RPMI8226 (cell line): ENCODE measurements around the gene BEAN1.

ENCODE experiments used
- DNase-seq: peaks from one replicate; pipeline ENCODE4 v3.0.0-alpha.2; 2015

The BEAN1 gene

DNA sequence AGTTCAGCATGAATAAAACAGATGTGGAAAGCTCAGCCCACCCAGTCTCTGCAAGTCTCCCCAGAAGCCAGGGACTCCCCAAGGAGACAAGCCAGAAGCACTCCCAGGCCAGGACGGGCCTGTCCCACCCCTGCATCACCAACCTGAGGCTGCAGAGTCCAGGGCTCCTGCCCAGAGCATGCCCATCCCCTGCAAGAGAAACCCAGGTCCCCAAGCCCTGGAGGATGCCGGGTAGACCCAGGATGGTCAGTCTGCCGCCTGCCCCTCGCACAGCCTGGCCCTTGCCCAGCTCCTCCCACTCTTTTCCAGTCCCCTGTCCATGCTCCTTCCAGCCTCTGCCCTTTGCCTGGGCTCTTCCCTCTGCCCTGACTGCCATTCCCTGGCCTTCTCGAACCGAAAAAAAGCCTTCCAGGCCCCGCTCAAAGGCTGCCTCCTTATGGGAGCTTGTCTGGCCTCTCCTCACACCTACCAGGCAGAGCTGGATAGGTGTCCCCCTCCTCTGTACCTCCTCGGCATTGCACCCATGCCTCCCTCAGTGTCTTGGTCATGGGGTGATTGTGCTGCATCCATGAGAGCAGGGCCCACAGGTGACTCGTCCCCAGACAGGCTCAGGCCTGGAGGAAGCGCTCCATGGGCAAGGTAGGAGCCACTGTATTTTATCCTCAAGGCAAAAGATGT is 44.8 kb downstream of the BEAN1 start:
- DNase-seq: no peak

DNA sequence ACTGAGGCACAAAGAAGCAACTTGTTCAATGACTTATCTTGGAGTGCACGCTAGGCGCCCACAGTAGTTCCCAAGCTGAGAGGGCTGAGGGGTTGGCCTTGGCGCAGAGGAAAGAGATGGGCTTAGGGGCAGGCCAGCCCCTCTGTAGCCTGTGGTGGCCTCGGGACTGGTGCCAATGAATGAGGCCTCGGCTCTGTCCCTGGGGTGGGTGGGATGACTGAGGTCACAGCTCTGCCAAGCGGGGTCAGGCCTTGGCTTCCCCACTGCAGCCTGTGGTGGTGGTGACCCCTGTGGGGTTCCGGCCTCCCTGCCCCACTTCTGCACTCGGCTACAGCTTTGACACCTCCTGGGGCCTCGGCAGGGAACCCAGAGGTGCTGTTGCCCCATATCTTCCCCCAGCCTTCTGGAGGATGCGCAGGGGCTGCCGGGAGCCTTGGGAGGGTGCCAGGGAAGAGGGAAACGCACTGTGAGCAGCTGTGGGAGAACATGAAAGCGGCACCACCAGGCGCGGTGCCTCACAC is 46.0 kb downstream of the BEAN1 start:
- peak; percentile 54 for DNase-seq

DNA sequence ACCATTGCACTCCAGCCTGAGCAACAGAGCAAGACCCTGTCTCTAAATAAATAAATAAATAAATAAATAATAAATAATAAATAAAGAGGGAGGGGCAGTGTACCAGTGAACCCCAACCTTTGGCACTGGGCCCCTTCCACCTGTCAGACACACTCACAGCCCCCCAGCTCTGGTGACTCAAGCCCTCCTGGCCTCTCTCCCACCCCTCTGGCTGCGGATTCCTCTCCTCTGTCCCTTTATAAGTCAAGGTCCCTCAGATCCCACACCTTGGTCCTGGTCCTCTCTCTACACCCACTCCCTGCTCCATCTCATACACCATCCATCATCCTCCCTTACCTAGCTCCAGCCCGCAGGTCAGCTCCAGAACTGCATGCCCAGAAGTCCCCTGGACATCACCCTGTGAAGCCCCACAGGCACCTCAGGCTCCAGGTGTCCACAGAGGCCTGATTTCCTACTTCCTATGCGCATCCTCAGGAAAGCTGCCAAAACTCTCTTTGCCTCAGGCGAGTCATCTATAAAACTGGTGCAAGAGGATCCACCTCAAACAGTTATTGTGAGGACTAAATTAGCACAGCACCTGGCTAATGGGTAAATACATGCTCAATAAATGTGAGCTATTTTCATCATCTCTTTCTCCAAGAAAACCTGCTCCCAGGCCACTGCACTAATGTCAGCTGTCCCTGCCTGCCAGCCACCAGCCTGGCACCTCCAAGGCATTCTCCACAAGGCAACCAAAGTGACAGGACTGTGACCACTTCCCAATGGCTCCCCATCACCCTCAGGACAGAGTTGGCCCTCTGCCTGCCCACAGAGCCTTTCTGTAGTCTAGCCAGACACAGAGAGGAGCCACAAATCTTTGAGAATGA is 46.8 kb downstream of the BEAN1 start:
- peak; percentile 56 for DNase-seq

DNA sequence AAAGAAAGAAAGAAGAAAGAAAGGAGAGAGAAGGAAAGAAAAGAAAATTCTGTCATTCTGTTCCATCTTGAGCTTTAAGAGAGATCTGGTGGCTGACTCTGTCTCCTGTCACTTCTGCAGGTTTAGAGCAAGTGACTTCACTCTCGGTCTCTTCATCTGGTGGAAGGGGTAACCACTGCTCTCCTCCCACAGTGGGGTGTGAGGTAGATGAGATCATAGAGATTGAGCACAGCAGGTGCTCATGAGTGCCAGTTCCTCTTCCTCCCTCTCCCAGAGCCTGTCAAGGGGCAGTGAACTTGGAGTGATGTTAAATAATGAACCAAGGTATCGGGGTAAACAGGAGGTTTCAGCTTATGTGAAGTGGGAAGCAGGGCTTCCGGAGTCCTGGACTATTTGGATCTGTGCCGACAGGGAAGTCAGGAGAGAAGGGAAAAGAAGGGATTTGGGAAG is 47.7 kb downstream of the BEAN1 start:
- peak; percentile 90 for DNase-seq

DNA sequence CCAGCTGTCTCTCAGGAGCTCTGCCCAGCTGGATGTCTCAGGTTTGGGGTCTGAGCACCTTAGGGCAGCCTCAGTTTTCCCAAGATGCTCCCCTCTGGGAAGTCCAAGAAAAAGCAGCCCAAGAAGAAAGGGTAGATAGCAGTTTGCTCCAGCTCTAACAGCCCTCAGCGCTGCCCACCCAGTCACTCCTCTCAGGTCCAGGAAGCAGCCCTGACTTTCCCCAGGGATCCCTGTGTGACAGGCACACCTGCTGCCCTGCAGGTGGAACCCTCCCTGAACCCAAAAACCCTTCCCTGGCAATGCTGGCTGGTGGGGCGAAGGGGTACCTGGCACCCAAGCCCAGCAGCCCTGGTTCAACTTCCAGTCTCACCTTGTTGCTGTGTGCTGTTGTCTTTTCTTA is 48.1 kb downstream of the BEAN1 start:
- DNase-seq: no peak

DNA sequence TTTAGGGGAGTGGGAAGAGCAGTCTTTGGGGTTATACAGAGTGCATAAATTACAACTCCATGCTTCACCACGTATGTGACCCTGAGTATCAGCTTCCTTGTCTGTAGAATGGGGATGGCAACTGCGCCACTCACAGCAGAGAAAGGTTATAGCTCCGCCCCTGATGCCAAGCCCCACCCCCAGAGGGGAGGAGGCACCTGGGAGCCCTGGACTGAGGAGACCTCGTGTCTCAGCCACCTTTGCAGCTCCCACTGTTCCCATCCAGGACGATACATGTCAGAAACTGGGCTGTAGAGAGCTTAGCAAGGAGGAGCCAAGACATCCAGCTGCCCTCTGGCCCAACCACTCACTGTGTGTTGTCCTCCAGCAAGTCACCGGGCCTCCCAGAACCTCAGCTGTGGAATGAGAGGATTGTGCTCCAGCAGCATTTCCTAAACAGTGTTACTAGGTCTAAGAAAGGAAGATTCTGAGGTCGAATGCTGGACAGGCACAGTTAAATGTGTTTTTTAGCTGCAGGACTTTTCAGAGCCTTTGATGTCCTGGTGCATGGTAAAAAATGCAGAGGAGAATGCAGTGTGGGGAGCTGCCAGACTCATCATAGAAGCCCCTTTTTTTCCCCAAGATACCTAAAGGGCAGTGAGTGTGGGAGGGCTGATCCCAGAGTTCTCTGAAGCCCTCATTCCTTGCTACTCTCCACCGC is 49.4 kb downstream of the BEAN1 start:
- DNase-seq: peak; percentile 64

DNA sequence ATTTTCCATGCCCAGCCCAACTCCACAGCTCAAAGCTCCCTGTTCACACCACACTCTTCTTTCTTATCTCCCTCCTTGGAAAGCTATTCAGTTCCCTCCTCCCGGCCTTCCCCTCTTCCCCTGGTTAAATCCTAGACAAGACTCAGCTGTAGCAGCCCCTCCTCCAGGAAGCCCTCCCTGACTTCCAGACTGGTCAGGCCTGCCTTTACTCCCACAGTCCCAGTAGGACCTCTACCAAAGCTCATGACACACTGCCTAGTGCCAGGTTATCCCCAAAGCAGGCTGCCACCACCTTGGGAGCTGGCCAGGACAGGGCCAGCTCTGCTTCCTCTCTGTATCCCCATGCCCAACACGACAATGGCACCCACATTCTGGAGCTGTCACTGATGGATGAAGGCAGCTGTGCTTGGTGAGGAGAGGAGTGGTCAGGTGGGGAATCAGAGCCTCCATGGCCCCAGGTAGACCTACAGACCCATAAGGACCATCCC is 50.0 kb downstream of the BEAN1 start:
- DNase-seq: no peak

DNA sequence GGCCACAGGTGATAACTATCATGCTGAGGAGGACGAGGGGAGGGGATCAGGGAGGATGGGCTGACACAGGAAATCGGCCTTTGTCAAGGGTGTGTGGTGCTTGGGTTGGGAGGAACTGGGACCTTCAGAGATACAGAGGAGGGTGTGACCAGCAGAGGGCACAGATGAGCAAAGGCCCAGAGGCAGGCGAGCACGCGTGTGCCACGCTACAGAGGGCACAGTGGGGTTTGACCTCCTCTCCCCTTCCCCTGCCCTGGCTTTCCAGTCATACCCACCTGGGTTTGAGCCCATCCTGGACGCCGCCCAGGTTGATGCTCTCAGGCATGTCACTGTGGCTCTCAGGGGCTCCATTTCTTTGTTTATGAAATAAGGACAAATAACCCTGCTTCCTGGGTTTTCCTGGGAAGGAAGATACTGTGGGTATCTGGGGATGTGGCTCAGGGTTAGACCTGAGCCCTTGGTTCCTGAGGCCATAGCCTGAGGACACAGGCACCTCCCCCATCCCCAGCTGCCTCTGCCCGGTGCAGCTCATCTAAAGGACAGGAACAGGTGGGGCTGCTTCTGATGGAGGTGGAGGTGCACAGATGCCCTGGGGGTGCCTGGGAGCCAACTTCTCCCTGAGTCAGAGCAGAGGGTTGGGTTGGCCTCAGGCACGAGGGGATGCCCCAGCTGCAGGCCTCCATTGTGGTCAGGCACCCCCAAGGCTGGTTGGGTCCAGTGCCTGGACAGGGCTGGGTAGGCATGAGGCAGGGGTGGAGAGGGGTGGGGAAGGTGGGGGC is 51.8 kb downstream of the BEAN1 start:
- DNase-seq: peak; percentile 93

DNA sequence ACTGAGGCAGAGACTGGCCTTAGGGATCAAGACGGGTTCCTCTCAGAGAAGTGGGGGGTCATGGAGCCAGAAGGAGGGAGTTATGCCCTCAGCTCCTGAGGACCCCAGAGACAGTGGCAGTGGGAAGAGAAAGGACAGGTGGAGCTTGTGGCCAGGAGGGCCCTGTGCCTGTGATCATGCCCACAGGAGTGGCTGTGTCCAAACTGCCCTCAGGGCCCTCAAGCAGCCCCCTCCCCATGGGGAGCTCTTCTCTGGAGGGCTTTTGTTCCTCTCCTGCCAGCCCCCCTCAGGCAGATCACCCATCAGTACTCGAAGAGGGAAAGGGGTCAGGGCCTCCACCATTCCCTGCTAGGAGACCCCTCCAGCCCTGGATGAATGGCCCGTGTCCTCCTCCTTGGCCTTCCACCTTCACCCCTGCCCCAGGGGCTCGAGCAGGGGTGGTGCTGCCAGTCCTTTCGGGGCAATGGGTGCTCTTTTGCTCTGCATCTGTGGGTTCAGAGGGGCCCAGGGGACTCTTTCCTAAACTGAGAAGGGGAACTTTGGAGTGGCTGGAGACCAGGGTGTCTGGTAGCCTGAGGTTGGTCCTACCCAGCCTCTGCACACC is 52.7 kb downstream of the BEAN1 start:
- no peak for DNase-seq

DNA sequence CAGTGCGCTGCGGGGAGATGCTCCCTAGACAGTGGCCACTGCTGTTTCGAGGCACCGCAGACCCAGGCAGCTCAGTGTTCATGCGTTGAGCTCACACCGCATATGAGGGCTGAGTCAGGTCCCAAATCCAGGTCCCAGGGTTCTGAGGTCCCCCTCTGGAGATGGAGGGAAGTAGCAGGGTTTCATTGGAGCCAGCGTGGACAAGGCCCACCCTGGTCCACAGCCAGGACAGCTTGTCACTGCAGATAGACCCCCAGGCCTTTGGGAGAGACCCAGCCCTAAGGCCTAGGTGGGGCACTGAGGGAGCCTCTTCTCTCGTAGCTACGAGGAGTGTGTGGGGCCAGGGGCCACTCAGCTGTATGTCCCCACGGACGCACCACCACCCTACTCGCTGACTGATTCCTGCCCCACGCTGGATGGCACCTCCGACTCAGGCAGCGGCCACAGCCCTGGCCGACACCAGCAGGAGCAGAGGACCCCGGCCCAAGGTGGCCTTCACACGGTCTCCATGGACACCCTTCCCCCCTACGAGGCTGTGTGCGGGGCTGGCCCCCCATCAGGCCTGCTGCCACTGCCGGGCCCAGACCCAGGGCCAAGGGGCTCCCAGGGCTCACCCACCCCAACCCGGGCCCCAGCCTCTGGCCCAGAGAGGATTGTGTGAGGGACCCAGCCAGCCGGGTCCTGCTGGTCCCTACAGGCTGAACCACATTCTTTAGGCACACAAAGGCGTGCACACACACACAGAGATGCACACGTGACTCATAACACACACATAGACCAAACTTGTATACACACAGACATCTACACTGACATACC is 53.4 kb downstream of the BEAN1 start:
- no peak for DNase-seq

DNA sequence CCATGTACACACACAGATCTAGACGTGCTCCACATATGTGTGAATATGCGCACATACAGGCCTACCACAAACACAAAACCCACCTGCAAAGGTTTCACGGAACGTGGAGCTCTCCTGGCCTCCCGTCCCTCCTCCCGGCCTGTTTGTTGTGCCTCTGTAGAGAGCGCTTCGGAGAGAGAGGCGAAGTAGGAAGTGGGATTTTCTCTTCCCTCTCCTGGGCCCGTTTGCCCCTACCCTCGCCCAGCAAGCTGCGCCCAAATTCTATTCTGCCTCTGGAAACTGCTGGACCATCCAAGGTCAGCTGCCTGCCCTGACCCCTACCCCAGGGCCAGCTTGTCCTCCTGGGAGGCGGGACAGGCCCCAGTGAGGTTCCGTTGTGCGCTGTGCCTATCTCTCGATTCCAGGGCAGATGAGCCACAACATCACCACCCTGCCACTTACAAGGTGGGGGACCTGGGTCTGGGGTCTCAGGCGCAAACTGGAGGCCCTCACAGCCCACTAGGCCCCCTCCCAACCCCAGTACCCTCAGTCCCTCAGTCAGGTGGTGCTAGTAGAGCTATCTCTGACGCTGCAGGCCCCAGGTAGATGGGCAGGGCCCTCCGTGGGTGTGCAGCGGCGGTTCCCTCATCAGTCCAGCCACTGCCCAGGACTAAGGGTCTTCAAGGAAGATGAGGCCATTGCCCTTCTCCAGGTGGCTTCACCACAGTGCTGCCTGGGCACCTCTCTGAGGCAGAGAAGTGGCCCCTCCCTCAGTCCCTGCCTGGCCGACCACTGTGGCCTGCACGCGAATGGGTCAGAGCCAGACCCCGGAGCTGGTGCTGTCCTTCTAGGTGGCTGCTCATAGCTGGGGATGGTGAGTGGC is 54.2 kb downstream of the BEAN1 start:
- DNase-seq: no peak

DNA sequence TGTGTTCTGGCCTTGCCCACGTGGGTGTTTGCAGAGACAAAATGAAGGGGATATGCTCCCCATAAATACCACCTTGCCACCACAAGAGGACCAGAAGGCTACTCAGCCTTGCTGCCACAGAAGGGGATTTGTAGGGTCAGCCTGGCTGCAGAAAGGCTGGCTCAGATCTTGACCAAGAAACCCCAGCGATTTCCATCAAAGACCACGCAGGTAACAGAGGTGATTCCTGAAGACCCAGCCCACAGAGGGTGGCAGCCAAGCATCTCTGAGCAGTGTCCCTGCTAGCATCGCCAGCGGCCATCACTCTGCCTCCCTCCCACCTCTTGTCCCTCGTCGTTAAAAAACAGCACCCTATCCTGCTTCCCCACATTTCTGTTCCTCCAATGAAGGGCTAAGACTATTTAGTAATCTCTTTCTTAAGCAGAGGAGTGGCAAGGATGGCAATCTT is 54.9 kb downstream of the BEAN1 start:
- no peak for DNase-seq

DNA sequence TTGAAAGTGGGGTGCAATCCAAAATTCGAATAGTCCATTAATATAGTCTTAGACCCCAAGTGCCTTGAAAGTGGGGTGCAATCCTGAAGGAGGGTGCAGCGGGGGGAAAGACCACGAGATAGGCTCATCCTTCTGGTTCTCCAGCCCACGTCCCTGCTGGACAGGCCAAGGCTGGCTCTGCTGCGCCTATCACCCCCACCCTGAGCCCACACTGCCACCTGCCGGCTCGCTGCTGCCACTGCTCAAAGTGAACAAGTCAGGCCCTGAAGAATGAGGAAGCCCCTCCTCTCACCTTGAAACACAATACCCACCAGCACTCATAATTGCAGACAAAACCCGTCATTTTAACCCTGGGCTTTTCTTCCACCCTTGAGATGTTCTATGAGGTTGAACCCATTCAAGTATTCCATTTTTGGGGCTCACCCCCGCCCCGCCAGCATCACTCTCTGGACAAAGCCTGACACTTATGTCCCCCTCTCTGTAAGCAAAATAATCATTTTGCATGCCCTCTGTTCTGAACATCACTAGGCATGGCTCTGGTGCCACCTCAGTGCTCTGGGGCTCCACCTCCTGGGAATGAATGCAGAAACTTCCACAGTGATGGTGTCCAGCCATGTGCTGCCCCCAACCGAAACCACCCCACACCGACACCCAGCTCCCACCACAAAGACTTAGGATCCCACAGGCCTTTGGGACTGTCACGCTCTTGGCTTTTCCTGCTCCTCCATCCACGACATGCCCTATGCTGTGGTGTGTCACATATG is 56.8 kb downstream of the BEAN1 start:
- peak; percentile 84 for DNase-seq

DNA sequence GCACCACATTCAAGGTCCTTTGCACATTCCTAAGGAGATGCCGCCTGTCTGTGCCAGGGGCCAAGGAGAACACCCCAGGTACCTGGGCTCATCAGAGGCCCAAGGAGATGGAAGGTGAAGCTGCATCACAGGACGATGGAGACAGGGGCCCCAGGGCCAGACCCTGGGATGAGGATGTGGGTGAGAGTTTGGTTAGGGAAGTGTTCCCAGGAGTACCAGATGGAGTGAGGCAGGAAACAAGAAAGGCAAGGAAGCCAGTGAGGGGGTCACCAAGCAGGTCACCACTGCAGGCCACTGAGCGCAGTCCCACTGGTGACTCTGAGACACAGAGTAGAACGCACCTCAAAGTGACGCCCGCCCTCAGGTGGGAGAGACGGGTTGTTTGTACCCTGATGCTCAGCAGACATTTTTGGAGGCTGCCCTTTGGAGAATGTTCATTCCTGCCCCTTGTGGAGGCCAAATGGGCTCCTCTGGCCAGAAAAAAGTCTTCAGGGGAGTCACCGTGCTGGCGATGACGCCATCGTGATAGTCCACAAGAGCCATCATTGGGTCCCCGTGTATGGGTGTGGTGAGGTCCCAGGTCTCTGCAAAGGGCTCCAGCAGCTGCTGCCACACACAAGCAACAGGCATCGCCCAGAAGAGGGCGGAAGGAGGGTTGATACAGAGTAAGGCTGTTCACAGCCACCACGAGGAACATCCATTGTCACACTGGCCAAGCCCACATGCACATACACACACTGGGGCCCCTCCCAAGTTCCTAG is 57.5 kb downstream of the BEAN1 start:
- peak; percentile 49 for DNase-seq

DNA sequence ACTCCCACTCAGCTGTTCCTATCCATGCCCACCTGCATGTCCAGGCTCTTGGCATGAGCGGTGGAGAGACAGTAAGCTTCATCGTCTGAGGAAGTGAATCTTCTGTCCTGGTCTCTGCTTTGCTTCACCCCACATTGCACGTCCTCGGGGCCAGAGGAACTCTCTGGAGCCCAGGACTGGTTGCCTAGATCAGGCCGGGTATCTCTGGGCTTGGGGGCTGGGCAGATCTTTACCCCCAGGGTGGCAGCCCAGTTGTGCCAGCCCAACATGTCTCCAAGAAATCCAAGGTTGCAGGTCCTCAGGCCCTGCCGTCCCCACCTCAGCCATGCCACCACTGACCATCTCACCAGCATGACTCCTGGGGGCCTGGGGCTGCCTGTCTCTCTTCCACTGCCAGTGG is 58.3 kb downstream of the BEAN1 start:
- no peak for DNase-seq

DNA sequence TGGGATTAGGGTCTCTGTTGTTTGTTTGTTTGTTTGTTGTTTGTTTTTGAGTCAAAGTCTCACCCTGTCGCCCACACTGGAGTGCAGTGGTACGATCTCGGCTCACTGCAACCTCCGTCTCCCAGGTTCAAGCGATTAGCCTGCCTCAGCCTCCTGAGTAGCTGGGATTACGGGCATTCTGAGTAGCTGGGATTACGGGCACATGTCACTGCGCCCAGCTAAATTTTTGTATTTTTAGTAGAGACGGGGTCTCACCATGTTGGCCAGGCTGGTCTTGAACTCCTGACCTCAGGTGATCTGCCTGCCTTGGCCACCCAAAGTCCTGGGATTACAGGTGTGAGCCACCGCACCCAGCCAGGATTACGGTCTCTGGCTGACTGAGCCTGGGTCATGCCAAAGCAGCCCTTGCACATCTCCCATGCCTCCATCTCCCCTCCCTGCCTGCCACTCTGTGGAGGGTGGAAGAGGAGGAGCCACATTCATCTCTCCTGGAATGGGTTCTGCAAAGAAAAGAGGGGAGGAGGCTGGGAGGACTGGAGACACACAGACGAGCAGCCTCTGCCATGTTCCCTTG is 59.2 kb downstream of the BEAN1 start:
- no peak for DNase-seq

DNA sequence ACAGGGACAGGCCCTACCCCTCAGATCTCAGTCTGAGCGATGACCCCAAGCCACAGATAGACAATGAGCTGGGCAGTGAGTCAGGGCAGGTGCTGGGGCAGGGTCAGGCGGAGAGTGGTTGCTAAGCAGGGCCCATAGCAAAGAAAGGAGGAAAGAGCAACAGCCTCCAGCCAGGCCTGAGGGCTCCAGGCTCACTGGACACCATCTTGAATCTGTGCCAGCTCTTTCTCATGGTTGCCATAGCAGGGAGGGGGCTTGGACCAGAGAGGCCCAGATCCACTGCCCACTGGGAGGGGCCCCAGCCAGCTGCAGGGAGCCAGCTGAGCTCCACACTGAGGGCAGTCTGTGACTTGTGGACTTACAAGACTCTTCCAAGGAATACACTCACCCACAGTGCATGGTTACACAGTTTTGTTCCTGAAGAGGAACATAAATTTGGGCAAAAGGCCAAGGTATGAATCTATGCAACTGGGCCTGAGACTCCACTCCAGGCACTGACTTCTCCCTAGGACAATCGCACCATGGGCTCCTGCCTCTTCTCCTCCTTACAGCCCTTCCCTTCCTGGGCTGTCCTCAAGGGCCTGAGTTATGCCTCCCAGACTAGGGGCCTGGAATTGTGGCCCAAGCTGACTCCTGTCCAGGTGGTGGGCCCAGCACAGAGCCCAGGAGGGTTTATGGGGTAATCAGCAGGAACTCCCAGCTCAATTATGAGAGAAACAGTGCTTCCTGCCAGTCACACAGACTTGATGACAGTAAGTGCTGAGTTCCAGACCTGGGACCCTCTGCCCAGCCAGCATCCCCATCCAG is 59.9 kb downstream of the BEAN1 start:
- peak; percentile 50 for DNase-seq
